ENCODE measurements around the gene MAD1L1.

DNA sequence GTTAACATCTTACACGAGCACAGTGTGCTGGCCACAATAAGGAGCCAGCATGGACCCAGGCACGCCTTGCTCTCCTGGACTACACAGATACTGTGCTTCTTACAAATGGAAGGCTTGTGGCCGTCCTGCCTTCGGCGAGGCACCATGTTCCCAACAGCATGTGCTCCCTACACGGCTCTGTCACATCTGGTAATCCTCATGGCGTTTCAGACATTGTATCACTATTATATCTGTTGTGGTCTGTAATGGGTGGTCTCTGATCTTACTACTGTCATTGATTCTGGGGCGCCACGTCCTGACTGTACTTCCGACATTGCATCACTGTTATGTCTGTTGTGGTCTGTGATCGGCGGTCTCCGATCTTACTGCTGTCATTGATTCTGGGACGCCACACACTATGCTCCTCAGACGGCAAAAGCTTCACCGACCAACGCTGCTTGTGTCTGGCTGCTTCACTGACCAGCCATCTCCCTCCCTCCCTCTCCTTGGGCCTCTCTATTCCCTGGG is 195.4 kb downstream of the MAD1L1 start:
- TF ChIP-seq, protein P1, sequence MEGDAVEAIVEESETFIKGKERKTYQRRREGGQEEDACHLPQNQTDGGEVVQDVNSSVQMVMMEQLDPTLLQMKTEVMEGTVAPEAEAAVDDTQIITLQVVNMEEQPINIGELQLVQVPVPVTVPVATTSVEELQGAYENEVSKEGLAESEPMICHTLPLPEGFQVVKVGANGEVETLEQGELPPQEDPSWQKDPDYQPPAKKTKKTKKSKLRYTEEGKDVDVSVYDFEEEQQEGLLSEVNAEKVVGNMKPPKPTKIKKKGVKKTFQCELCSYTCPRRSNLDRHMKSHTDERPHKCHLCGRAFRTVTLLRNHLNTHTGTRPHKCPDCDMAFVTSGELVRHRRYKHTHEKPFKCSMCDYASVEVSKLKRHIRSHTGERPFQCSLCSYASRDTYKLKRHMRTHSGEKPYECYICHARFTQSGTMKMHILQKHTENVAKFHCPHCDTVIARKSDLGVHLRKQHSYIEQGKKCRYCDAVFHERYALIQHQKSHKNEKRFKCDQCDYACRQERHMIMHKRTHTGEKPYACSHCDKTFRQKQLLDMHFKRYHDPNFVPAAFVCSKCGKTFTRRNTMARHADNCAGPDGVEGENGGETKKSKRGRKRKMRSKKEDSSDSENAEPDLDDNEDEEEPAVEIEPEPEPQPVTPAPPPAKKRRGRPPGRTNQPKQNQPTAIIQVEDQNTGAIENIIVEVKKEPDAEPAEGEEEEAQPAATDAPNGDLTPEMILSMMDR (IDR thresholded peaks at IDR 0.05), result no peak
- TF ChIP-seq POLR2A (IDR thresholded peaks at IDR 0.05), result no peak
